AG04449 (cell line): Measurements from ENCODE around the gene ATXN7L1.
"Not testable (repeated sequence)": the region's sequence is repeated elsewhere in the genome, so short reads cannot be mapped to it uniquely, and the experiment has no call there.

Source experiments
- CTCF ChIA-PET: fragments of 350-600 bp; formaldehyde crosslinking; extraction: SDS; loops from one replicate; lab custom pipeline; 2021; ENCODE audit warnings: antibody characterized with exemption; lab: Yijun Ruan, JAX
- POLR2A ChIA-PET: fragments of 400-600, 350-600 bp; formaldehyde crosslinking; extraction: SDS; loops from one replicate; lab custom pipeline; 2020; ENCODE audit warnings: antibody characterized with exemption, inconsistent platforms; lab: Yijun Ruan, JAX
- DNase-seq: peaks from one replicate; pipeline ENCODE4 v3.0.0-alpha.2; 2010; ENCODE audit warnings: low read depth, low spot score
- H3K4me3 ChIP-seq: 2 replicates; pipeline ENCODE4 v1.5.1; 2011; ENCODE audit warnings: low read depth, mild to moderate bottlenecking, control low read depth, low read length
- TF ChIP-seq, protein P1 (sequence below): IDR thresholded peaks from one replicate; pipeline ENCODE4 v1.5.1; 2011; ENCODE audit warnings: mild to moderate bottlenecking, moderate library complexity, low read length, control low read depth, inconsistent platforms; ENCODE audit not compliant: insufficient read depth; ENCODE audit errors: missing control alignments

Gene ATXN7L1

DNA sequence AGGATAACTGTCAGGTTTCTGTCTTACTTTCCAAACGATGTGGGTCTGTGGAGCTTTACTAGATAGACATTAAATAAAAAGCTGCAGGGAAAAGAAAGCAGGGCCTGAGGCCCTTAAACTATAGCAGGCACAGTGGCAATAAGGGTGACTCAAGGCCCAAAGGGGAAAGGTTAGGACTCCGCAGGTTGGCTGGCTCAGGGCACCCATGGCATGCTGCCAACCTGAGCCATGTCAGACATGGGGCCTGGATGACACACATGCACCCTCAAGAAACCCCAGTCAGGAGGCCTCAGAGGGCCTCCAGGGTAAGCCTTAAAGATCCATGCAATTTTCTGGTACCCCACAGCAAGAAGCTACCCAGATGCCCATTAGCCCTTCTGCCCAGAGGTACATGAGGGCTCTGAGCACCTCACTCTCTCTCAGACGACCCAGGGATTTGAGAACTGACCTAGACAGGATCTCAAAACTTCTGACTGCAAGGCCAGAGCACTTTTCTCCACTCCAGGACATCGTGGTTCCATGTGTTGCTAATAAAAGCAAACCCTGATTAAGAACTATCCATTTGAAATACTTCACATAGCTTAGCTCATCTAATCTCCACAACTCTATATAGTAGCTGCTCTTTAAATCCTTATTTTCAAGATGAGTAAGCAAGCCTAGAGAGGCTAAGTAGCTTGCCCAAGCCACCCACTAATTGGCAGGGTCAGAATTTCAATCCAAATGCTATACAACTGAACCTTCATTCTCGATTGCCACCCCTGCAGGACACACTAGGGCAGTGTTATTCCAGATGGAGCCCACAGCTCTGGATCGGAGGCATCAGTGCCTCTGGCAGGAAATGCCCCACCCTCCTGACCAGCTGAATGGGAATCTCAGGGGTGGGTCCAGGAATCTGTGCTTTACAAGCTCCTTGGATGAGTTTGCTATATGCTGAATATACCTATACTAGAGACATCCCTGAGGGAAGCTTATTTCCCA lies 162.6 kb downstream of the ATXN7L1 start:
- ChIA-PET CTCF (interaction anchor here (0.8 to 2.1 kb wide), 9 partner anchors 8 to 328 kb away, joined by 3 to 6 read pairs (median 3); no protein-coding TSS in a partner anchor), POLR2A (interaction anchor here (0.7 to 0.8 kb wide), 2 partner anchors 46 to 296 kb away, joined by 3 read pairs; no protein-coding TSS in a partner anchor)
- H3K4me3 ChIP-seq: no peak overlapping the region
- TF ChIP-seq, protein P1, sequence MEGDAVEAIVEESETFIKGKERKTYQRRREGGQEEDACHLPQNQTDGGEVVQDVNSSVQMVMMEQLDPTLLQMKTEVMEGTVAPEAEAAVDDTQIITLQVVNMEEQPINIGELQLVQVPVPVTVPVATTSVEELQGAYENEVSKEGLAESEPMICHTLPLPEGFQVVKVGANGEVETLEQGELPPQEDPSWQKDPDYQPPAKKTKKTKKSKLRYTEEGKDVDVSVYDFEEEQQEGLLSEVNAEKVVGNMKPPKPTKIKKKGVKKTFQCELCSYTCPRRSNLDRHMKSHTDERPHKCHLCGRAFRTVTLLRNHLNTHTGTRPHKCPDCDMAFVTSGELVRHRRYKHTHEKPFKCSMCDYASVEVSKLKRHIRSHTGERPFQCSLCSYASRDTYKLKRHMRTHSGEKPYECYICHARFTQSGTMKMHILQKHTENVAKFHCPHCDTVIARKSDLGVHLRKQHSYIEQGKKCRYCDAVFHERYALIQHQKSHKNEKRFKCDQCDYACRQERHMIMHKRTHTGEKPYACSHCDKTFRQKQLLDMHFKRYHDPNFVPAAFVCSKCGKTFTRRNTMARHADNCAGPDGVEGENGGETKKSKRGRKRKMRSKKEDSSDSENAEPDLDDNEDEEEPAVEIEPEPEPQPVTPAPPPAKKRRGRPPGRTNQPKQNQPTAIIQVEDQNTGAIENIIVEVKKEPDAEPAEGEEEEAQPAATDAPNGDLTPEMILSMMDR: no peak
- peak; percentile 36 for DNase-seq

DNA sequence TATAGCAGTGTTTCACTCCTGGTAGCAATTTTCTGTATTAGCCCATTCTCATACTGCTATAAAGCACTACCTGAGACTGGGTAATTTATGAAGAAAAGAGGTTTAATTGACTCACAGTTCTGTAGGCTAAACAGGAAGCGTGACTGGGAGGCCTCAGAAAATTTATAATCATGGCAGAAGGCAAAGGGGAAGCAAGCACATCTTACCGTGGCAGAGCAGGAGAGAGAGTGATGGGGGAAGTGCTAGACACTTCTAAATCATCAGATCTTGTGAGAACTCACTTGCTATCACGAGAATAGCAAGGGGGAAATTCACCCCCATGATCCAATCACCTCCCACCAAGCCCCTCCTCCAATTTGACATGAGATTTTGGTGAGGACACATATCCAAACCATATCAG lies 163.5 kb downstream of the ATXN7L1 start:
- no peak for DNase-seq
- H3K4me3 ChIP-seq: no peak overlapping the region
- ChIA-PET POLR2A (no interaction called here), CTCF (interaction anchor here (1.2 to 1.3 kb wide), 2 partner anchors 7 to 21 kb away, joined by 3 to 4 read pairs; no protein-coding TSS in a partner anchor)
- TF ChIP-seq, protein P1: no peak

DNA sequence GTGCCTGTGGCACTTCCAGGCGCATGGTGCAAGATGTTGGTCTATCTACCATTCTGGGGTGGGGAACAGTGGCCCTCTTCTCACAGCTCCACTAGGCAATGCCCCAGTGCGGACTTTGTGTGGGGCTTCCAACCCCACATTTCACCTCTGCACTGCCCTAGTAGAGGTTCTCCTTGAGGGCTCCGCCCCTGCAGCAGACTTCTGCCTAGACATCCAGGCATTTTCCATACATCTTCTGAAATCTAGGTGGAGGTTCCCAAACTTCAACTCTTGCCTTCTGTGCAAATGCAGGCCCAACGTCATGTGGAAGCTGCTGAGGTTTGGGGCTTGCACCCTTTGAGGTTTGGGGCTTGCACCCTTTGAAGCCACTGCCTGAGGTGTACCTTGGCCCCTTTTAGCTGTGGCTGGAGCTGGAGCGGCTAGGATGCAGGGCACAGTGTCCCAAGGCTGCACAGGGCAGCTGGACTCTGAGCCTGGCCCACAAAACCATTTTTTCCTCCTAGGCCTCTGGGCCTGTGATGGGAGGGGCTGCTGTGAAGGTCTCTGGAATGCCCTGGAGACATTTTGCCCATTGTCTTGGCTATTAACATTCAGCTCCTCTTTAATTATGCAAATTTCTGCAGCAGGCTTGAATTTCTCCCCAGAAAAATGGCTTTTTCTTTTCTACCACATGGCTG lies 164.5 kb downstream of the ATXN7L1 start:
- H3K4me3 ChIP-seq: no peak overlapping the region
- no peak for DNase-seq
- TF ChIP-seq, protein P1: no peak
- ChIA-PET POLR2A (no interaction called here), CTCF (no interaction called here)

- DNase-seq, CTCF ChIA-PET, H3K4me3 ChIP-seq, POLR2A ChIA-PET: not testable (repeated sequence)
These were observed 165.7 kb downstream of the ATXN7L1 start for GRCh38 chr7:105710720-105711119.

- no peak for DNase-seq
- CTCF ChIA-PET: no interaction called here
- TF ChIP-seq, protein P1: no peak
- H3K4me3 ChIP-seq: no peak overlapping the region
- POLR2A ChIA-PET: no interaction called here
These were observed 167.7 kb downstream of the ATXN7L1 start for GRCh38 chr7:105708763-105709080.

DNA sequence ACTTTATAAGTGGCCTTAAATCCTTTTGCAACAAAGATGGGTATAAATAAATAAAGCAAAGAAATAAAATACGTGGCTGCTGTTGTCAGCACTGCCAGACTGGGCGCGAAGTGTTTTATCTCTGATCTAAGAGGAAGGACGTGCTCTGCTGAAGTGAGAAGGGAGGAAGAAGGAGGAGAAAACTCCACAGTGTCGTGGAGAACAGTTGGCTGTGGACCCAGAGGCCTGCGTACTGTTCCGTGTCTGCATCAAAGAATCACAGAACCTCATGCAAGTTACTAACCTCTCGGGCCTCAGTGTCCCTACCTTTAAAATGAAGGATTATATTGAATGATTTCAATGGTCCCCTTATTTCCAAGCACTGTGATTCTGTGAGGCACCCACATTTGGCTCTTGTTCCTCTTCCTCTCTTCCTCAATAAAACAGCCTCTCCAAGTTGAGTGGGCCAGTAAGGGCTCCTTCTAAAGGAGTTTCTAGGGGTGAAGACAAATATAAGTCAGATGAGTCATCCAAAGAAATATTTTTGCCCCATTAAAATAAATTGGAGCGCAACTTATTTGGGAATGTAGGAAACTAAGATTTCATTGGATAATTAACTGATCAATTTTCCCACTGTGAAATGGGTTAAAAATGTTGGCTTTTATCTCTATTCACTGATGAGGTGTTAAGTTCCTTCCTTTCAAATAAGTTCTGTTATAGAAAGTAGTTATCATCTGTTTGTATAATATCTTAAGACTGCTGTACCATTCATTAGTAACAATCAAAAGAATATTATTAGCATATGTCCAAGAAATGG lies 168.2 kb downstream of the ATXN7L1 start:
- CTCF ChIA-PET: interaction anchor here (1.6 kb wide), 1 partner anchor 56 kb away, joined by 4 read pairs; no protein-coding TSS in a partner anchor
- TF ChIP-seq, protein P1: no peak
- H3K4me3 ChIP-seq: no peak overlapping the region
- no peak for DNase-seq
- POLR2A ChIA-PET: no interaction called here
